Tongue (tissue), 3 donors: Measurements from ENCODE around the gene TAS2R39. TPM values are rescaled to one million over a fixed set of nuclear protein-coding genes. Genes with fewer than 3 reads are reported as not detected.

Source experiments
- DNase-seq: peaks from one replicate; pipeline ENCODE4 v3.0.0-alpha.2; 2015
- small RNA-seq: library from RNA; depleted of rRNA; stranded (forward); fragments of <200 nt; gene quantifications from one replicate; pipeline ENCODE3, GENCODE V24; 2014; ENCODE audit warnings: low replicate concordance
- total RNA-seq: library from RNA; depleted of rRNA; stranded (reverse); fragments of >200 nt; gene quantifications from one replicate; pipeline ENCODE4 v1.2.3, GENCODE V29; 2014

TAS2R39 gene
- total RNA-seq, 1 donor from 2014 or later = not detected

DNA sequence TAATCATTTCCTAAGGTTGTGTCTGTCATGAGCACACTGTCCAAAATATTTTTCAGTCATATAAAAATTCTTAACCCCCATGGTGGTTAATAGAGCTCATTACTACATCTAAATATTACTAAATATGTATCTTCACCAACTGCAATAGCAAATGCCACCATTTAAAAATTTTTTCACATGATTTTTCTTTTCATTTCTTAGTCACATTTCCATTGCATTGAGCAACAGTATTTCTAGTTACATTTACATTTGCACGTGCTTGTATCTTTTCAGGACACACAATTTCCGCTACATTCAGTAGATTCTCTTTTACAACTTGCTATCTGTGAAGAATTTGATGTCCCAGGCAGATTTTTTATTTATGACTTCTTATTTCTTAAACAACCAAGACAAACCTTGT, 33.5 kb downstream of the TAS2R39 start:
- DNase-seq = no peak

DNA sequence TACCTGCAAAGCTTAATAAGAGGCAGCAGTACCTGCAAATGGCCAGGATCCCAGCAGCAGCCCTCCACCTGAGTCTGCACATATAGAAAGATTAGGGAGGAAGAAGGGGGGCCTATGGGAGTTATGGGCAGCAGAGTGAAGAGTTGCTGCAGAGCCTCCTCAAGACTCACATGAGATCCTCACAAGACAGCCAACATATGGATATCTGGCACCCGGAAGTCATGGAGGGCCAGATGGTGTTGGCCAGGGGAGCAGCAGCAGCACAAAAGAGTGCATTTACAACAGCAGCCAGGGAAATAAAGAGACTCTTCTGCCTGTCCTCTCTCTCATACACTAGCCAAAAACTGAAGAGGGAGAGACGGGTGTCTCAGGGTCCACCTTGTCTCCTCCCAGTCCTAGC, 34.6 kb downstream of the TAS2R39 start:
- DNase-seq = no peak

DNA sequence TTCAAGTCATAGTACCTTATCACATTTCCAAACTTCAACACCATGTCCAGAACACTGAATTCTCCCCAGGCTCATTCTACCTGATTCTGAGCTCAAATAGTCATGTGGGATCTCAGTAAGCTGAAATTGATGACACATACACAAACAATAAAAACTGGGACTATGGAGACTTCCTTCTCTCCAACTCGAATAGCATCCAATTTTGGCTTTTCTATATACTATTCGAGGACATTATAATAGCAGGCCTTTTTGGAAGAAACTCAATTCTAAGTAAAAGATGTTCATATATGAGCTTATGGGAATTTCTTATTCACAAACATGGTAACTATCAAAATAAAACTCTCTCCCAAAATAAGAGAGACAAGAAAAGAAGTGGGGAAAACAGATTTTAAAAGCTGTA, 38.1 kb downstream of the TAS2R39 start:
- DNase-seq = no peak

DNA sequence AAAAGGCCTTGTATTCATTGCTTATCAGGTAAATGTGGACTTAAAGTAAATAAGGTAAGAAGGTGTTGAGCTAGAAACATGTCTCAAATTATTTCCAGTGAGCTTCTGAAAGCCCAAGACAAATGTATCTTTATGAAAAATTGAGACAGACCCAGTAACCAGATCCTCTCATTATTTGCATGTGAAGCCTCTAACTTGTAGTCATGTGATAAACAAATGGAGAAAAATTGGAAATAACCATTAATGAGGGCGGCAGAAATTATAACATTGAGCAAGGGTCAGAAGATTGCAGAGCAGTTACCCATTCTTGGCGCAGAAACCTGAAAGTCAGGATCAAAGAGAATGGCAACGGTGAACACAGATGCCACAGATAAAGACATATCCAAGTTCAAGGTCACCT, 38.5 kb downstream of the TAS2R39 start, which contains the start of gene TAS2R40:
Gene TAS2R40, plus strand, starts transcription at position 301 of the 400 bp plus-strand sequence. Its CDS starts 42 bp downstream, at position 343.
- DNase-seq = no peak

DNA sequence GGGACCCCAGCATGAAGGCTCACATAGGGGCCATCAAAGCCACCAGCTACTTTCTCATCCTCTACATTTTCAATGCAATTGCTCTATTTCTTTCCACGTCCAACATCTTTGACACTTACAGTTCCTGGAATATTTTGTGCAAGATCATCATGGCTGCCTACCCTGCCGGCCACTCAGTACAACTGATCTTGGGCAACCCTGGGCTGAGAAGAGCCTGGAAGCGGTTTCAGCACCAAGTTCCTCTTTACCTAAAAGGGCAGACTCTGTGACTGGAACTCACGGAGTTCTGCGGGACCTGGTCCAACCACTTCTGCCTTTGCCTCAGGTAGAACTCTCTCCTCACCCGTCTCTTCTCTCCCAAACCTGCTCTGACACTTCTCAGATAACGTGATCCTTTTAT, 39.6 kb downstream of the TAS2R39 start:
- DNase-seq = no peak

DNA sequence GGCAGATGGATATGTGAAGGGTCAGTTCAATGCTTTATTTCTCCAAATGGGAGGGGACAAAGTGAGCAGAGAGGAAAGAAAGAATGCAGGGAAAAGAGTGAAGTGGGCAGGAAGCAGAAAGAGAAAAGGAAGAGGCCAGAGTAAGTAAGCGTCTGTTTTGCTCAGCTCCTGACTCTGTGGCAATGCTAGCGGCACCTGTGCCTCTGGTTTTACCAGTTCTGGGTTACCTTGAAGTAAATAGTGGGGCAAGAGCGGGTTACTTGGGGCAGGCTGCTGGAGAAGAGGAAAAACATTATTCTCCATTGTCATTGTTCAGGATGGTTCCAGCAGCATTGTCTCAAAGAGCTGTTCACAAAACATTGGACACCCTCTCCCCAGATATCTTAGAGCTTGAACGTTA, 40.6 kb downstream of the TAS2R39 start:
- no peak for DNase-seq

DNA sequence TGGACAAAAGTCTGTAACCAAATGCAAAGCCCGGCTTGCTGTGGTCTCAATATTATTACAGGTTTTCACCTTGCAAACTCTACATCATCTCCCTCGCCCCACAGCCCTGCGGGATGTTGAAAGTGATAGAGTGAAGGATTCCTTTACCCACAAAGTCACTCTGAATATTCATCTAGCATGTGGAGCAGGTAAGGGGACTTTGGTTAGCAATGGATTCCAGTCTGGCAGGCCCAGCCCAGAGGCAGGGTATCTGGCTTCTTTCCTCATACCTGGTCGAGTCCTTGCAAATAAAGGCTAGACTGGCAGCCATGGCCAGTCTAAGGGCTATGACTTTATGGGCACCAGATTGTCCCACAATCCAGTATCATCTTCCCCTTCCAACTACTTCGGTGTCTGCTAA, 41.8 kb downstream of the TAS2R39 start:
- DNase-seq = no peak

DNA sequence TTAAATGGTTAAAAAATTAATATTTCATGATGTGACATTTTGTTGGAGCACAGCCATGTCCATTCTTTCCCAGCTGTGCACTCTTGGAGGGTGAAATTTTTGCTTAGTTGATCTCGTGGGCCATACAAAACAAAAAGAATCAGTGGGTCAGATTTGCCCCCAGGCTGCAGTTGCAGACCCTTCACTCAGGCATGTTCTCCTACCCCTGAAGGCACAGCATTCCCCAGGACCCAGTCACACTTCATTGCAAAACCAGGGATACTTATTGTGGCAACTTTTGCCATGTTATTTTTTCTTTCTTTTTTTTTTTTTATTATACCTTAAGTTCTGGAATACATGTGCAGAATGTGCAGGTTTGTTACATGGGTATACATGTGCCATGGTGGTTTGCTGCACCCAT, 44.6 kb downstream of the TAS2R39 start:
- DNase-seq = no peak

DNA sequence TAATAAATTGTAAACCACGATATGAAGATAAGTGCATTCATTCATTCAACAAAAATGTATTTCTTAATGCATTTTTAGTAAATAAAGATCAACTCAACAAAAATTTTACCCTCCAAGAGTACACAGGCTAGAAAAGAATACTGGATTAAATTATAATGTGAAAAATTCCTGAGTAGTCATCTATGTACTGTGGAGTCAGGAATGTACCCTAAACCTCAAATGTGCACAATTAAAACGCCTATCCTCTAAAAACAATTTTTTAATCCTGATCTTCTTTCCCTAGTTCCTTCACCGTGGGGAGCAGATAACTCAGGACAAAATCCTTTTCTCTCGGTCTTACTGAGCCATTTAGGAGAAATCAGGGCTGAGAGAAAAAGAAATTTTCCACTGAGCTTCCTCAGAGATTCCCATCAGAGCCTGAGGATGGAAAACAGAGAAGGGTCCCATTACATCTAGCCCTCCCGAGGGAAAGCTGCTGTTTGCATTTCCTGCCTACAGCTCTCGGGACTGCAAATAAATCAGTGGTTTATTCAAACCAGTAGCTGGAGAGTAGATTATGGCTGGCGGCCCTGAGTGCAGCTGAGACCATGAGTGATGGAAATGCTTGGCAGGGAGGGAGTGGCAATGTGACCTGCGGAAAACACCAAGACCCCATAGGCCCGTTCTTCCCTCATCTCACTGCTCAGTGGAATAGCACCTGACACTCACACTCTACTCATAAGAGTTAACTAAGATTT, 46.0 kb downstream of the TAS2R39 start:
- peak; percentile 37 for DNase-seq

DNA sequence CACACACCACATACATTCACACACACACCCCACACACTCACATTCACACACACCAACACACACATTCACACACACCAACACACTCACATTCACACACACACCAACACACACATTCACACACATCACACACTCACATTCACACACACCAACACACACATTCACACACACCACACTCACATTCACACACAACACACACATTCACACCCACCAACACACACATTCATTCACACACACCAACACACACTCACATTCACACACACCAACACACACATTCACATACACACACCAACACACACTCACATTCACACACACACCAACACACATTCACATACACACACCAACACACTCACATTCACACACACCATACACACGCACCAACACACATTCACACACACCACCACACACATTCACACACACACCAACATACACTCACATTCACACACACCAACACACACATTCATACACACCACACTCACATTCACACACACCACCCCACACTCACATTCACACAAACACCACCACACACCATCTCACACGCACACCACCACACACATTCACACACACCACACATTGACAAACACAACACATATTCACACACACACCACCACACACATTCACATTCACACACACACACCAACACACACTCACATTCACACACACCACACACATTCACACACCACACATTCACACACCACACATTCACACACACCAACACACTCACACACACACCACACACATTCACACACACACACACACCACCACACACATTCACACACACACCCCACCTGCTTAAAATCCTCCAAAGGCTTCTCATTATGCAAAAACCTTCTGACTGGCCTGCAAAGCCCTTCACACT, 47.6 kb downstream of the TAS2R39 start:
- DNase-seq = no peak

Small RNA genes within 50 kb of the gene (small RNA-seq; reads per million reads assigned to genes)
- not detected for gene AC073342.3

Other genes starting within 250 kb of the TAS2R39 start
- gene TRPV5, start 249.7 kb upstream of the TAS2R39 start, total RNA-seq = 0.21 TPM
- not detected for gene LLCFC1, start 243.9 kb upstream of the TAS2R39 start, total RNA-seq
- gene KEL, start 221.1 kb upstream of the TAS2R39 start, total RNA-seq = 1.6 TPM
- 0.41 TPM for gene OR9A2, start 156.3 kb upstream of the TAS2R39 start, total RNA-seq
- not detected for gene OR6V1, start 131.1 kb upstream of the TAS2R39 start, total RNA-seq
- 11.3 TPM for gene PIP, start 51.3 kb upstream of the TAS2R39 start, total RNA-seq
- gene TAS2R40, start 38.6 kb downstream of the TAS2R39 start, total RNA-seq = not detected
- gene GSTK1, start 80.0 kb downstream of the TAS2R39 start, total RNA-seq = 95.8 TPM
- gene TMEM139, start 101.5 kb downstream of the TAS2R39 start, total RNA-seq = 0.51 TPM
- 27.0 TPM for gene CASP2, start 104.9 kb downstream of the TAS2R39 start, total RNA-seq
- 3.1 TPM for gene CLCN1, start 132.7 kb downstream of the TAS2R39 start, total RNA-seq
- 1.5 TPM for gene FAM131B, start 179.3 kb downstream of the TAS2R39 start, total RNA-seq
- gene ZYX, start 197.9 kb downstream of the TAS2R39 start, total RNA-seq = 33.7 TPM
- gene EPHA1, start 225.4 kb downstream of the TAS2R39 start, total RNA-seq = 12.5 TPM